Ramos (cell line): Measurements from ENCODE around the gene BLOC1S5.
"Not testable (repeated sequence)": the region's sequence is repeated elsewhere in the genome, so short reads cannot be mapped to it uniquely, and the experiment has no call there.

ENCODE experiments used
- in situ Hi-C: fragments of 300-500 bp; cut with MboI; formaldehyde crosslinking; loops from one replicate; pipeline ENCODE4 v1.14.3; 2022; ENCODE audit warnings: low sequenced_read_pairs; ENCODE audit not compliant: unreplicated experiment

The BLOC1S5 gene

DNA sequence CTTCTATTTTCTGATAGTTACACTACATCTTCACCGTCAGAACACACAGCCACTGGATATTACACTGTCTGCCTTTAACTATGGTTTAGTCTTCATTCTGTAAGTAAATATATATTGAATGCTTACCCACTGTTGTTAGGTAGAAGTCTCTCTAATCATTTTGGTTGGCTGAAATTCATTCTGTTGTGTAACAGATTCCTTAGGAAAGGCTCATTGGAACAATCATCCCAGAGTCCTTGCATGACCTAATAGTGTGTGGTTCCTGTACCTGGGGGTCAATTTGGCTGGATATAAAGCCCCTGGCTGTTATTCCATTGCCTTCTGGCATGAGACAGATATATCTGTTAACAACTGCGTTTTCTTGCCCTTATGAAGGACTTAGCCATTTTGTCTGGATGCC is 9.9 kb downstream of the BLOC1S5 start:
- in situ Hi-C loops = no loop called here

- in situ Hi-C loops = no loop called here
Measured at GRCh38 chr6:8047541-8048292, 16.5 kb downstream of the BLOC1S5 start.

DNA sequence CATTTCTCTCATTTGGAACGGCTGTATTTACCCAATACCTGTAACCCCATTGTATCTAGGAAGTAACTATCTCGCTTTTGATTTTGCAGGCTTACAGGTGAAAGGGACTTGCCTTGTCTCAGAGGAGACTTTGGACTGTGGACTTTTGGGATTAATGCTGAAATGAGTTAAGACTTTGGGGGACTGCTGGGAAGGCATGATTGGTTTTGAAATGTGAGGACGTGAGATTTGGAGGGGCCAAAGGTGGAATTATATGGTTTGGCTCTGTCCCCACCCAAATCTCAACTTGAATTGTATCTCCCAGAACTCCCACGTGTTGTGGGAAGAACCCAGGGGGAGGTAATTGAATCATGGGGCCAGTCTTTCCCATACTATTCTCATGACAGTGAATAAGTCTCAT is 18.4 kb downstream of the BLOC1S5 start:
- in situ Hi-C loops = not testable (repeated sequence)

- in situ Hi-C loops = no loop called here
Measured at GRCh38 chr6:8043221-8043620, 21.0 kb downstream of the BLOC1S5 start.

DNA sequence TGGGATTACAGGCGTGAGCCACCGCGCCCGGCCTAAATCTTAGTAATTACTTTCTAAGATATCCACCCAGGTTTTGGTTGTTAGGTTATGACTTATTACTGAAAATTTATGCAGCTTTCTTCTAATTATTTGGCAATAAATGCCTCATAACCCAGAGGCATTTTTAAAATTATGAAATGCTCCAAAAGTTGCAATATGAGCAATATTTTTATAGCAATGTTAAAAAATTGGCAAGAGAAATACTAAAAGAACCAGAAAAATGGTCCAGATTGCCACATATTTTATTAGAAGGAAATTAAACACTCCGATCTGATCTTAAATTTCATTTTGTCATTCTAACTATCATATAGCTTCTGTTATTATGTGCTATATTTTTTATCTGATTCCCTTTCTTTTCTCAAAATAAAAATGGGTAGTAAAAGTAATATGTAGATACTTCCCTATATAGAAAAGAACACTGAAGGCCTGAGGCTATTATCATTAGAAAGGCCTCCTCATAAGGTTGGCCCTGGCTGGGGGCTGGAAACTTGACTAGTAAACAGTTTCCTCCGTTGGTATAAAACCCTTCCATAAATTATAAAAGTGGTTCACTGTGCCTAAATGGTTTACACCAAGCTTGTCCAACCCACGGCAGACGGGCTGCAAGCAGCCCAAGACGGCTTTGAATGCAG is 22.1 kb downstream of the BLOC1S5 start:
- in situ Hi-C loops = no loop called here

- in situ Hi-C loops = not testable (repeated sequence)
Measured at GRCh38 chr6:8034107-8034506, 30.1 kb downstream of the BLOC1S5 start.

- in situ Hi-C loops = no loop called here
Measured at GRCh38 chr6:8030920-8031319, 33.3 kb downstream of the BLOC1S5 start.

- in situ Hi-C loops = no loop called here
Measured at GRCh38 chr6:8029243-8029870, 34.8 kb downstream of the BLOC1S5 start.

GRCh38 chr6:8027965-8028651 is 36.1 kb downstream of the BLOC1S5 start:
- in situ Hi-C loops = no loop called here

- in situ Hi-C loops = no loop called here
Measured at GRCh38 chr6:8026800-8027199, 37.4 kb downstream of the BLOC1S5 start.

- in situ Hi-C loops = no loop called here
Measured at GRCh38 chr6:8025191-8025590, 39.0 kb downstream of the BLOC1S5 start.

- in situ Hi-C loops = no loop called here
Measured at GRCh38 chr6:8023638-8024037, 40.6 kb downstream of the BLOC1S5 start.

GRCh38 chr6:8020083-8020482 is 44.1 kb downstream of the BLOC1S5 start:
- in situ Hi-C loops = no loop called here

- in situ Hi-C loops = no loop called here
Measured at GRCh38 chr6:8017705-8018104, 46.5 kb downstream of the BLOC1S5 start.

- in situ Hi-C loops = no loop called here
Measured at GRCh38 chr6:8017276-8017701, 46.9 kb downstream of the BLOC1S5 start.

DNA sequence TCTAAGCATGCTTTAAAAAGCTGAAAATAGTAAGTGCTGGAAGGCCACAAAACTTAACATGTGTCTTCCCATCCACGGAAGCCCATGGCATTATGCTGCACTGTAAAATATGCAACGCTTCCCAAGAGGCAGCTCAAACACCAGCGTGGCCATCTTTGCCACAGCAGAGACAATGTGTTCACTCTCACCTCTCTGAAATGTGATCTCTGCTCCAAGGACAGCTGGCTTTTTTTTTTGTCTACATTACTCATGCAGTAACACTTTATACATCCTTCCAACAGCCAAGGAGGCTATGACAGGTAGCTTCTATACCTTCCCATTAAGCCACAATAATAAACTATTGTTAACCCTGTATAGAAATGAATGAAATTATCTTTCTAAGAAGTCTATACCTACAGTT is 49.2 kb downstream of the BLOC1S5 start:
- in situ Hi-C loops = no loop called here

GRCh38 chr6:8013763-8014162 is 50.4 kb downstream of the BLOC1S5 start:
- in situ Hi-C loops = no loop called here

- in situ Hi-C loops = no loop called here
Measured at GRCh38 chr6:8006208-8006607, 58.0 kb downstream of the BLOC1S5 start.

DNA sequence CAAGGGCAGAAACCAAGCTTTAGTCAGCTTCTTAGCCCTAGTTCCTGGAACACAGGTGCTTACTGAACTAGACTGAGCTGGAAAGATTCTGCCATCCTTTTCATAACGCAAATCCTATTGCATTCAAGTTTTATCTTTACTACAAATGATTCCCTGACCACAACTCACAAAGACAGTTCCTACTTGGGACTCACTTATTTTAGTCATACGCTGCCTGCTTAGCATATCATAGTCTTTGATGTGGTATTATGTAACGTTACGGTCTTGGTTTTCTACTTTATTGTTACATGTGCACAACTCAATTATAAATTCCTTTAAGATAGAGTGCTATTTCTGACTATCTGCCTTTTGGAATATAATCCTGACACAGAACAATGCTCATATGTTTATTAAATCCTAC is 59.1 kb downstream of the BLOC1S5 start:
- in situ Hi-C loops = no loop called here

DNA sequence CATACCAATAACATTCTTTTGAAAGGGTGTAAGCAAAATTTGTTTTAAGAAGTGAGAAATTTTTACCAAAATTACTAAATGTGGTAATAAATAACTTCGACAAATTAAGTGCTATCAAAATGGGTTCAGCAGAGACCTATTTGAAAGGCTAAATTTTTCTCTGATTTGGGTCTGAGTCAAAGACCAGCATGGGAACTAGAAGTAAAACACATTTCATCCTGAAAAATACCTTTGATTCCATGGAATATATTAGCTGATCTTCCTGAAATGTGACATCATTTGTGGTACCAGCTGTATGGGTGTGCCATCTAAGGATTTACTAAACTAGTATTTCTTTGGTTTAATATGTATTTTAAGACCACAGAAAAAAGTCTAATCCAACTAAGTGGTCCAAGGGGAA is 63.6 kb downstream of the BLOC1S5 start:
- in situ Hi-C loops = no loop called here

GRCh38 chr6:8000188-8000596 is 64.0 kb downstream of the BLOC1S5 start:
- in situ Hi-C loops = no loop called here
